T-helper 1 cell treated with Interleukin-12 subunit alpha and Interleukin-12 subunit beta and Interleukin-4 antibody, amounts not matched to agents 30 ng/mL and 1 ng/mL, for 36 hours (primary cell): ENCODE measurements around the gene NFIA. TPM values are rescaled to one million over a fixed set of nuclear protein-coding genes. Genes with fewer than 3 reads are reported as not detected.

ENCODE experiments used
- intact Hi-C: fragments of 100-400 bp; cut with micrococcal nuclease; formaldehyde crosslinking; loops from one replicate; pipeline ENCODE4 v1.15.1; 2024
- total RNA-seq: library from RNA; stranded (reverse); gene quantifications from 2 replicates; pipeline ENCODE4 v1.2.3, GENCODE V29; 2022

The NFIA gene
- 0.66 and 0.76 TPM in 2 replicates for total RNA-seq

GRCh38 chr1:61082311-61083012 lies at the start of gene NFIA:
TSS of gene NFIA (plus strand) at chr1:61082561.
- intact Hi-C loops, result no loop called here

- intact Hi-C loops, result no loop called here
Observed at GRCh38 chr1:61035880-61036279, 46.5 kb upstream of the NFIA start.

- intact Hi-C loops, result loop anchor here (1.0 to 5.0 kb wide), 5 partner anchors 35 to 1066 kb away; no protein-coding TSS in a partner anchor
Observed at GRCh38 chr1:61042466-61043009, 39.8 kb upstream of the NFIA start.

GRCh38 chr1:61043010-61043820 lies 39.1 kb upstream of the NFIA start:
- intact Hi-C loops, result loop anchor here (1.0 to 5.0 kb wide), 5 partner anchors 34 to 1066 kb away; no protein-coding TSS in a partner anchor

GRCh38 chr1:61046434-61046833 lies 35.9 kb upstream of the NFIA start:
- intact Hi-C loops, result no loop called here

- intact Hi-C loops, result no loop called here
Observed at GRCh38 chr1:61047061-61047460, 35.3 kb upstream of the NFIA start.

GRCh38 chr1:61049850-61050540 lies 32.4 kb upstream of the NFIA start:
- intact Hi-C loops, result loop anchor here (1.0 to 5.0 kb wide), 11 partner anchors 27 to 1387 kb away; partner anchors contain the start of gene USP1

- intact Hi-C loops, result loop anchor here (1.0 to 5.0 kb wide), 10 partner anchors 27 to 1387 kb away; partner anchors contain the start of gene USP1
Observed at GRCh38 chr1:61050541-61051442, 31.6 kb upstream of the NFIA start.

GRCh38 chr1:61051443-61051718 lies 31.0 kb upstream of the NFIA start:
- intact Hi-C loops, result loop anchor here (2.0 to 5.0 kb wide), 5 partner anchors 159 to 1386 kb away; partner anchors contain the start of gene USP1

- intact Hi-C loops, result loop anchor here (2.0 to 5.0 kb wide), 5 partner anchors 159 to 1385 kb away; partner anchors contain the start of gene USP1
Observed at GRCh38 chr1:61051719-61052394, 30.5 kb upstream of the NFIA start.

GRCh38 chr1:61052395-61053225 lies 29.8 kb upstream of the NFIA start:
- intact Hi-C loops, result loop anchor here (5.0 kb wide), 4 partner anchors 265 to 1385 kb away; partner anchors contain the start of gene USP1

GRCh38 chr1:61053226-61053711 lies 29.1 kb upstream of the NFIA start:
- intact Hi-C loops, result loop anchor here (5.0 kb wide), 4 partner anchors 264 to 1384 kb away; partner anchors contain the start of gene USP1

GRCh38 chr1:61053712-61054600 lies 28.4 kb upstream of the NFIA start:
- intact Hi-C loops, result loop anchor here (5.0 kb wide), 4 partner anchors 263 to 1383 kb away; partner anchors contain the start of gene USP1

- intact Hi-C loops, result loop anchor here (5.0 kb wide), 4 partner anchors 263 to 1383 kb away; partner anchors contain the start of gene USP1
Observed at GRCh38 chr1:61054601-61054993, 27.8 kb upstream of the NFIA start.

- intact Hi-C loops, result no loop called here
Observed at GRCh38 chr1:61055110-61055614, 27.2 kb upstream of the NFIA start.

GRCh38 chr1:61056196-61056572 lies 26.2 kb upstream of the NFIA start:
- intact Hi-C loops, result loop anchor here (2.0 kb wide), 1 partner anchor 669 kb away; the partner anchor contains the start of gene TM2D1
